8988T (cell line): Measurements from ENCODE around the gene MTAP.
"Not testable (repeated sequence)": the region's sequence is repeated elsewhere in the genome, so short reads cannot be mapped to it uniquely, and the experiment has no call there.

Experiments used
- DNase-seq: peaks from one replicate; pipeline ENCODE4 v3.0.0; 2011

MTAP gene

DNA sequence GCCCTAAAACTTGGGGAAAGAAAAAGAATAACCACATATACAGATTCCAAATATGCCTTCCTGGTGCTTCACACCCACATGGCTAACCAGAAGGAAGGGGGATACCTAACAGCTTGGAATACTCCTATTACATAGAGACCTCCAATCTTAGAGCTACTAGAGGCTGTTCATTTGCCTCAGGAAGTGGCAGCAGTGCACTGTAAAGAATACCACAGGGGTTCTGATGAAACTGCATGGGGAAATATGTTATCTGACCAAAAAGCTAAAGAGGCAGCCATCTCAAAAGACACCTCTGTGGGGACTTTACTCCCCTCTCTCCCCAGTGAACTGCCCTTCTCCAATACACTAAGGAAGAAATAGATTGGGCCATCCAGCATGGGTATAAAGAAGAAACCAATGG lies 125.3 kb downstream of the MTAP start:
- DNase-seq, result no peak

- no peak for DNase-seq
Observed at GRCh38 chr9:21931428-21931827, 129.0 kb downstream of the MTAP start.

DNA sequence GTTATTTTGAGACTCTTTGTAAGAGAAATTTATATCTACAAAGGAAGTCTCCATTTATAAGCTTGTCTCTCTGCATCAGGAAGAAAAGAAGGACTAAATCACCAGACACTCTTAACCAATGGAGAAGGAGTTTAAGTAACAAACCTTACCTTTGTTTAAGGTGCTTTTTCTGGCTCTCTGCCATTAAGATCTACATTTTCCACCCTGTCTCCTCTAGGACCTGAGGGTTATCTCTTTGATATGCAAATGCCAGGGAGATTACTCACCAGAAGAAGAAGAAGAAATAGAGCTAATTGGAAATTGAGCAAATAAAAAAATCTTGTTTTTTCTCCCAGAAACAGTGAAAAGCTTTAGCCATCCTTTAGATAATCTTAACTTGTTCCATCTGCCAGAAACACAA lies 130.8 kb downstream of the MTAP start:
- DNase-seq, result no peak

- DNase-seq, result no peak
Observed at GRCh38 chr9:21933865-21934264, 131.4 kb downstream of the MTAP start.

- no peak for DNase-seq
Observed at GRCh38 chr9:21935631-21936030, 133.2 kb downstream of the MTAP start.

- DNase-seq, result no peak
Observed at GRCh38 chr9:21936161-21936560, 133.7 kb downstream of the MTAP start.

- no peak for DNase-seq
Observed at GRCh38 chr9:21941337-21941995, 139.0 kb downstream of the MTAP start.

GRCh38 chr9:21943464-21943863 lies 141.0 kb downstream of the MTAP start:
- DNase-seq, result no peak

DNA sequence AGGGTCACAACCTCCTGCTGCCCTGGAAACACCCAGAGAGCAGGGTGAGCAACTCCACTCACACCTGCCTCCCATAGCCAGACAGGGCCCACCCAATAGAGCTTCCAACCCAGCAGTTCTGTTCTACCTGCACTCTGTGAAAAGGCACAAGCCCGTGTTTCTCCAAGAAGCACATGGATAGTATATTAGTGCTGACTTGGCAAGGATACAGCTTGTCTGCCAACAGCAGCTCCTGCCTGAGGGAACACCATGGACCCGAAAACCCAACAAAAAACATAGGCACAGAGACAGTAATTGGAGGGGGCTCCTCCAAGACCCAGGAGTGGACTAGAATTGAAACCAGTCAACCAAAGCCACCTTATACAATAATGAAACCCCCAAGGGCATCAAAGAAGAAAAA lies 143.2 kb downstream of the MTAP start:
- no peak for DNase-seq

- no peak for DNase-seq
Observed at GRCh38 chr9:21958833-21959232, 156.4 kb downstream of the MTAP start.

- DNase-seq, result not testable (repeated sequence)
Observed at GRCh38 chr9:21959268-21959667, 156.8 kb downstream of the MTAP start.

- no peak for DNase-seq
Observed at GRCh38 chr9:21961569-21961968, 159.1 kb downstream of the MTAP start.

DNA sequence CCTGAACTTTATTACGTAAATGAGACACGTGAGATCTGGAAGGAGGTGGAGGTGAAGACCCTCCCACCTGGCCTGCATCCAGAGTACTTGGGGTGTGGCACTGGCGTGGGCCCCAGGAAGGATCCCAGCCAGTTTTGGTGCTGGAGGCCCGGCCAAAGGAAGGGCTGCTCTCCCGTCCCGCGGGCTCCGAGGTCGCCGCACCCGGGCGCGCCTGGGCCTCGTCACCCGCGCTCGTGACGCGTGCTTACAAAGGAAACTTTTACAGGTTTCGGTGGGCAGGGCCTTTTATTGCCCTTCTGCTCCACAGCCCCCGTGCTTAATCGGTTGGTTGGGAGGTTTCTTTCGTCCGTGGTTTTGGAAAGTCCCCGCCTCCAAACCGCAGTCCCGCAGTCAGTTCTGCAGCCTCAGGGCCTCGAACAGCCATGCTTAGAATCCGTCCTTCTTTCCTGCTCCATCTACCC lies 162.5 kb downstream of the MTAP start:
- no peak for DNase-seq

GRCh38 chr9:21965401-21965951 lies 163.0 kb downstream of the MTAP start:
- no peak for DNase-seq

DNA sequence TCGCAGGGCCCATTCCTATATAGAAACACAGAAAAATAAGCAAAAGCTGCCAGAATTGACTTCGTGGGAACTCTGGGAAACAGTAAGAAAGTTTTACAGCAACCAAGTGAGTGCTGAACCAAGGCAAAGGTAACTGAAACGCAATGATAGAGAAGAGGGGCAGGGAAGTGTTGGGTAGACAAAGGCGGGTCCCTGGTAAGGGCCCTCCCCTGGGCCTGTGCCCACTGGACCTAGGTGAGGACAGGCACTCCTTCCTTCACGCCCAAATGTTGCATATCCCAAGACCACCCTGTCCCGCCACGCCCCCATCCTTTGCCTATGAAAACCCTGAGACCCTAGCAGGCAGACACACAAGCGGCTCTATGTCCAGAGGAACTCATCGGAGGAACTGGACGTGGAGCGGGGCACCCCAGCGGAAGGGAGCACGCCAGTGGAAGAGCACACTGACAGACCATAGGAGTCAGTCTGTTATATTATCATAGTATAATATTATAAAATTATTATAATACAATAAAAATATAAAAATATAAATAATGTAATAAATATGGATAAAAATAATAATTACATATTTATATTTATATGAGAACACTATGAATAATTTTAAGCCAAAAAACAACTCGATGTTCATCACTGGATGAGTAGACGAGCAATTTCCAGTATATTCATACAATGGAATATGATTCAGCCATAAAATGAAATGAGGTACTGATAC lies 163.9 kb downstream of the MTAP start:
- DNase-seq, result no peak

- no peak for DNase-seq
Observed at GRCh38 chr9:21967169-21967568, 164.7 kb downstream of the MTAP start.

GRCh38 chr9:21967702-21968101 lies 165.3 kb downstream of the MTAP start:
- DNase-seq, result no peak

DNA sequence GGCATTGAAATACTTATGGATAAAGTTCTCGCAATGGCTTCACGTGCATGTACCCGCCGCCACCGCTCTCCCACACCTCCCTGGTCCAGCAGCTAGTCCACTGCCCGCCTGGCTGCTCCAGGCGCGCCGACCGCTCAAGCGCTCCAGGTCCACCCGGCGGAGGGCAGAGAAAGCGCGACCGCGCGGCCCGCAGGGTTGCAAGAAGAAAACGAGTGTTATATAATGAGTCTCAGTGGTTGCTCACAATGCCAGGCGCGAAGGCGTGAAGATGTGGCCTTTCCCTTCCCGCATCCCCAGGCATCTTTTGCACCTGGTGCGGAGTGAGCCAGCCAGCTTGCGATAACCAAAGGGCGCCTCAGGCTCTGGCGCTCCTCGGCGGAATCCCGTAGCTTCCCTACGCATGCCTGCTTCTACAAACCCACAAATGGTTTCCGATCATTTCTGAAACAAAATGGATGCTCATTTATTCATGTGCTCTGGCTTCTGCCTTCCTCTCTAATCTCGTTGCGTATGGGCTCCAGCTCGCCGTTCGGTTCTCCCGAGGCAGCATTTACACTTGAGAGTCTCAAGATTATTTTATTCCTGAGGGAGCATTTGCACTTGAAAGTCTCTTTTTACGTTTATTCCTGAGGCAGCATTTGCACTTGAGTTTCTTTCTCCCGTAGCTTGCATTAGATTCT lies 166.0 kb downstream of the MTAP start:
- DNase-seq, result no peak

- DNase-seq, result no peak
Observed at GRCh38 chr9:21969011-21969940, 166.8 kb downstream of the MTAP start.

GRCh38 chr9:21969951-21970799 lies 167.7 kb downstream of the MTAP start:
- no peak for DNase-seq

DNA sequence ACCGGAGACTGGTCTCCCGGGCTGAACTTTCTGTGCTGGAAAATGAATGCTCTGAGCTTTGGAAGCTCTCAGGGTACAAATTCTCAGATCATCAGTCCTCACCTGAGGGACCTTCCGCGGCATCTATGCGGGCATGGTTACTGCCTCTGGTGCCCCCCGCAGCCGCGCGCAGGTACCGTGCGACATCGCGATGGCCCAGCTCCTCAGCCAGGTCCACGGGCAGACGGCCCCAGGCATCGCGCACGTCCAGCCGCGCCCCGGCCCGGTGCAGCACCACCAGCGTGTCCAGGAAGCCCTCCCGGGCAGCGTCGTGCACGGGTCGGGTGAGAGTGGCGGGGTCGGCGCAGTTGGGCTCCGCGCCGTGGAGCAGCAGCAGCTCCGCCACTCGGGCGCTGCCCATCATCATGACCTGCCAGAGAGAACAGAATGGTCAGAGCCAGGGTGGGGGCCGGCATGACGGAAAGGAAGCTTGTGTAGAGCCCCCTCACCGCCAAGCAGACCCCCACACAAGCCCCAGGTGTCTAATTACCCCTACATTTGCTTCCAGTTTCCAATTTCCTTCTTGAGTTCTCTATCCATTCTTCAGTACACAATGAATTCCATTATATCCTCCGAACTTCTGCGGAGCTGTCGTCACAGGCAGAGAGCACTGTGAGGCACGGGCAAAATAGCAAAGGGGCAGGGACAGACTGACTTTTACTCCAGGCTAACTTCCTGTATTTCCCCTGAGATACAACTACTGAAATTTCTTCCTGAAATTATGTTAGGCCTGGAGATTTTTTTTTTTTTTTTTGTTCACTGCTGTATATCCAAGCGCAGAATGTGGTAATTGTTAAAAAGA lies 168.6 kb downstream of the MTAP start:
- DNase-seq, result no peak
